Fibroblast of skin of right biceps (primary cell): ENCODE data around the gene CFAP410.

ENCODE experiments used
- DNase-seq: peaks from one replicate; pipeline ENCODE4 v3.0.0-alpha.2; 2013

The CFAP410 gene

DNA sequence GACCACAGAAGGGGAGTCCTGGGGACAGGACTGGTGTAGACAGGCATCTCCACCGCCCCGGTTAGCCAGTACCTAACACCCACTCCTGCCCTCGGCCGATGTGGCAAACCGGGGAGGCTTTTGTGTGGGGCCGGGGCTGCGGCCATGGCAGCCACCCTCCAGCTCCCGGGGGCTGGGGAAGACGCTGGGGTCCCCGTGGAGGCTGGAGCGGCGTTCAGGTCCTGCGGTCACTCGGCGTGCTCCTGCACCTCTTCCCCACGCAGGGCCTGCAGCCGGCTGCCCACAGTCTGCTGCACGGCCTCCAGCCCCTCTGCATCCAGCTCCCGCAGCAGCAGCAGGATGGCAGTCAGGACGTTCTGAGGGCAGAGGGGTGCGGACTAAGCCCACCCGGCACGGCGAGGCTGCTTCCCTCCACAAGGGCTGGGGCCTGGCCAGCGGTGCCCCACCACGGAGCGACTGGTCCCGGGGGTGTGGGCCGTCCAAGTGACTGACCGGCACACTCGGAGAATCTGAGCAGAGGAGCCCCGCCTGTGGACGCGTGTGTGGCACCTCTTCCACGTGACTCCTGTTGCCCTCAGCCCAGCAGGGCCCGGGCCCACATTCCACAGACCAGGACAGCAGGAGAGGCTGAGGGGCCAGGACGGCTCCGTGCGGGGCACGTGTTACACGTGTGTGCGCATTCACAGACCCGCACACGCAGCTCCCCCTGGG is 9.1 kb downstream of the CFAP410 start:
- no peak for DNase-seq

DNA sequence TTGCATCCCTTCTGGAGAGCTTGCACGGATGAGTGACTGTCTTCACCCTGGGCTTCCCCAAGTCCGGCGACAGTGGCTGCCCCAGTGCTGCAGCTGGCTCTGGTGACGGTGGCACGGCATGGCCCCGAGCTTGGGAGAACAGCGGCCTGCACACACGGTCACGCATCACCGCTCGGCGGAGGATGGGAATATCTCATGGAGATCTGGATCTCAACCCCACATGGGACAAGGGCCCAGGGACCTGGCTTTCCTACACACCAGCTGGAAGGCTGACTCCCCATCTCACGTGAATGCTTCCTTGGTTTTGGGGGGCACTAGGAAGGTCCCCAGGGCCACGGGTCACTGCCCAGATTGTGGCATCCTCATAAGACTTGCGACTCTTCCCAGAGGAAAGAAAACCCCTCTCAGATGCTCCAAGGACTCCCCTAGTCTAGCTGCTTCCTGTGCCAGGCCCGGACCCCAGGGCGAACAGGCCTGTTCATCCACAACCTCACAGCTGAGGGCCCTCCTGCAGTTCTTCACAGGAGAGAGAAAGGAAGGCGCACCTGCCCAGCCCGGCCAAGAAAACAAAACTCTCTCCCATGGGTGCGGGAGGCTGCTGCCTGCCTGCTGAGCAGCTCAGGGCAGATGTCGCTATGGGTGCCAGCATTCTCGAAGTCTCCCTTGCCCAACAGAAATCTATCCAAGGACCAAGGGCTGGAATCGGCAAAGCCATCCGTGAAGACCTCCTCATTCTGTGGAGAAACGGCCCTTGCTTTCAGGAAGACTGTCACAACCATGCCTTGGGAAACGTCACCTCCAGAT is 9.9 kb downstream of the CFAP410 start:
- DNase-seq = no peak

GRCh38 chr21:44328242-44328895 is 10.8 kb downstream of the CFAP410 start:
- DNase-seq = no peak

DNA sequence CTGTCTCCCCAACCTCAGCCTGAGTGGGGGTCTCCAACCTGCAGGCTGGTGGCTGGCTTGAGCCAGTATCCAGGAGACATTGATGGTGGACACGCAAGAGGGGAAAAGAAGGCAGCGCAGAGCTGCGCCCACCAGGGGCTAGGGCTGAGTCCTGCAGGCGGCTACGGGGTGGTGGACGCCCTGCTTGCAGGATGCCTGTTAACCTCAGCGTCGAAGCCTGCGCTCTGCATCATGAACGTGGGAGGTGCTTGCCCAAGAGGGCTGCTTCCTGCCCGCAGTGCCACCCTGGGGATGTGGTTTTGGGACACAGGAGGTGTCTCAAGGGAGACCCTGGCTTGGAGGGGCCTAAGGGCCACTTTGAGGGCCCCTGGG is 11.6 kb downstream of the CFAP410 start:
- no peak for DNase-seq

GRCh38 chr21:44326716-44327602 is 12.2 kb downstream of the CFAP410 start:
- no peak for DNase-seq

DNA sequence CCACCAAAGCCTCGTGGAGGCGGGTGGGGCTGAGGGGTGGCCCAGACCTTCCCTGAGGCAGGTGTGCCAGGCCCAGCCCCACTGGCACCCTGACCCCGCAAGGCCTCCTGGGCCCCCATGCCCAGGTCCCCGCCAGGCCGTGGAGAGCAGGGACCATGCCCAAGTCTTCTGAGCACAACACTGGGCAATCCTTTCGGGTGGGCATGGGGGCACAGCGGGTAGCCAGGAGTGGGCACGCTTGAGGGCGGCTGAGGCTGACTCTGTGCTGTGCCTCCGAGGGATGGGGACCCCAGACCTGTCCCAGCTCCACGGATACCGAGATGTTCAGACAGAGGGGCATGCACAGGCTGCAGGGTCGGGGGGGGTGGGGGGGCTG is 12.9 kb downstream of the CFAP410 start:
- no peak for DNase-seq

- DNase-seq = no peak
Observed at GRCh38 chr21:44325386-44326271, 13.6 kb downstream of the CFAP410 start.

GRCh38 chr21:44324854-44325107 is 14.4 kb downstream of the CFAP410 start:
- DNase-seq = no peak

DNA sequence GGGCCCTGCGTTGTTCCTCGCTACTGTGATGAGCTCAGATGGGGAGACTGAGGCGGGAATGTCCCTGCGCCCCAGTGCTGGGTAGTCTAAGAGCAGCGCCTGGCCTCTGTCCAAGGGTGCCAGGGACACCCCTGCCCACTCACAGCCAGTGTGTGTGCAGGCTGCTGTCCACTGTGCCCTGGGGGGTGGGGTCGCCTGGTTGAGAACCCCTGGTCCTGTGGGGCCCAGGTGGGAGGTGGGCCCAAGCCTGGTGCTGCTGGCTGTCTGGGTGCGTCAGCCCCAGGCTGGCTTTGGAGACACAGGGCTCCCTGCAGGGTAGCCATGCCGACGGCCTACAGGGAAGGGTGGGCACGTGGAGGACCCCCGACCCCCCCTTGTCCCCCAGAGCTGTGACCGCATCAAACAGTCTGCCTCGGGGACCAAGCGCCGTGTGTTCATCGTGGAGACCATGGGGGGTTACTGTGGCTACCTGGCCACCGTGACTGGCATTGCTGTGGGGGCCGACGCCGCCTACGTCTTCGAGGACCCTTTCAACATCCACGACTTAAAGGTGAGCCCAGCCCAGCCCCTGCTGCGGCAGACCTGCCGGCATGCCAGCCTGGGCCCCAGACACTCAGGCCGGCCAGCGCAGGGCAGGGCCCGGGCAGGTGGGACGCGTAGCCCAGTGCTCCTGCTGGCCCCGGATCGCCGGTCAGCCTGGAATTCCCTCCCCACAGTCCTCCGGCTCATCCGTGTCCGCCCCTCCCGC is 14.9 kb downstream of the CFAP410 start:
- DNase-seq = no peak

- no peak for DNase-seq
Observed at GRCh38 chr21:44323591-44323990, 15.6 kb downstream of the CFAP410 start.

- no peak for DNase-seq
Observed at GRCh38 chr21:44322621-44323325, 16.4 kb downstream of the CFAP410 start.

DNA sequence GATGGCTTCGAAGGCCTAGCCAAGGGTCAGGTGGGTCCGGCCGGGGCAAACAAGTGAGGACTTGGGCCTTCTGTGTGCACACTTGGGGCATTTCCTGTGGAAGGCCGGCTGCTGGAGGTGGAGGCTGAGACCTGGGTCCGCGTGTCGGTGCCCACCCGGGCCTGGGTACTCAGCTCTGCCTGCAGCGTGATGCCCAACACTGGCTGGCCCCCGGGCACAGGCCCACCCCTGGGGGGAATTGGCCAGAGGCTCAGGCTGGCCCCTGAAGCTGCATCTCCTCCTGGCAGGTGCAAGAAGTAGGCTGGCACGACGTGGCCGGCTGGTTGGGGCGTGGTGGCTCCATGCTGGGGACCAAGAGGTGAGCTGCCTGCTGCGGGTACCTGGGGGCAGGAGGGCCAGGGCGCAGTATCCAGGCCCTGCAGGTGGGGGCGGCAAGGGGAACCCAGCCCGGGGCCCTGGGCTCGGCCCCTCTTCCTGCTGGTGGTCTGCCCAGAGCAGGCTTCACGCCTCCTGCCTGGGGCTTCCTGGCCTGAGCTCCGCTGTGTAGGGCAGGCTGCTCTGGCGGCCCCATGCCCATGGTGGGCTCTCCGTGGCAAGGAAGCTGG is 17.2 kb downstream of the CFAP410 start:
- DNase-seq = no peak

DNA sequence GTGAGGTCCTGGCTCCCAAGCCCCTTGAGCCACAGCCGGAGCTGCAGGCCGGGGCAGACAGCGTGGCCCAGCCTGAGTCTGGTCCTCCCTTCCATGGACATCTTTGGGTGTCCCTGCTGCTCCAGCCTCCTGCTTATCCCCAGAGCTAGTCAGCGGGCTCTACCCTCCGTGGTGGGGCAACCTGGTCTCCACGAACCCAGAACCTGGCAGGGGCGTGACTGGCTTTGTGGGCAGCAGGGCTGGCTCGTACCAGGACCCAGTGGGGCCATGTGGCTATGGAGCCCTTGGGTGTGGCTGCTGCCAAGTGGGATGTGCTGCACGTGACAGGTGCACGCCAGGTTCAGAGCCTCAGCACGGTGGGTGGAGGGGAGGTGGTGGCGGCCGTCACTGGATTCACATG is 18.3 kb downstream of the CFAP410 start:
- no peak for DNase-seq

DNA sequence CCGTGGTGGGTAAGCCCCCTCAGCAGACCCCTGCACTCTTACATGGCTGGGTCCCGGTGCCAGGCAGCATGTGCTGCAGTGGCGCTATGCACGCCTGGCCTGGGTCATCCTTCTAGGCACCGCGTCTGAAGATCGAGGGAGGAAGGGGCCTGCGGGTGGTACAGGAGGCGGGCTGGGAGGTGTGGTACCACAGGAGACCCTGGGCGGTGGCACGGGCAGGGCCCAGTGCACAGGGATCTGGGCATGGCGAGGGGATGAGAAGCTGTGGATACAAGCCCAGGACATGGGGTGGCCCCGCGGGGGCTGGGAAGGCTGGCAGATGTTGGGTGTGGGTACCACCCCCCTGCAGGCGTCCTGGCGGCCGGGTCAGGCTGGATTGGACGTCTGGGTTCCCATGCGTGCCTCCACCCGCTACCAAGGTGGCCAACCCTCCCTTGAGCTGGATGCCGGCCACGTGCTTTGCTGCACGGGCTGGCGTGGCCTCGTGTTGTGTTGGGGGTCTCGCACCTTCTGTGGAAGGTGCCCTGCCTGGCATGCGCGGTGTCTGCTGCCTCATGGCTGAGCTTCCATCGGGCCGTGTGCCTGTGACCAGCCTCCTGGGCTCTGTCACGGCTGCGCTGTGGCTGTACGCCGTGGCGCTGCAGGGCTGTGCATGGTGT is 19.7 kb downstream of the CFAP410 start:
- DNase-seq = no peak

DNA sequence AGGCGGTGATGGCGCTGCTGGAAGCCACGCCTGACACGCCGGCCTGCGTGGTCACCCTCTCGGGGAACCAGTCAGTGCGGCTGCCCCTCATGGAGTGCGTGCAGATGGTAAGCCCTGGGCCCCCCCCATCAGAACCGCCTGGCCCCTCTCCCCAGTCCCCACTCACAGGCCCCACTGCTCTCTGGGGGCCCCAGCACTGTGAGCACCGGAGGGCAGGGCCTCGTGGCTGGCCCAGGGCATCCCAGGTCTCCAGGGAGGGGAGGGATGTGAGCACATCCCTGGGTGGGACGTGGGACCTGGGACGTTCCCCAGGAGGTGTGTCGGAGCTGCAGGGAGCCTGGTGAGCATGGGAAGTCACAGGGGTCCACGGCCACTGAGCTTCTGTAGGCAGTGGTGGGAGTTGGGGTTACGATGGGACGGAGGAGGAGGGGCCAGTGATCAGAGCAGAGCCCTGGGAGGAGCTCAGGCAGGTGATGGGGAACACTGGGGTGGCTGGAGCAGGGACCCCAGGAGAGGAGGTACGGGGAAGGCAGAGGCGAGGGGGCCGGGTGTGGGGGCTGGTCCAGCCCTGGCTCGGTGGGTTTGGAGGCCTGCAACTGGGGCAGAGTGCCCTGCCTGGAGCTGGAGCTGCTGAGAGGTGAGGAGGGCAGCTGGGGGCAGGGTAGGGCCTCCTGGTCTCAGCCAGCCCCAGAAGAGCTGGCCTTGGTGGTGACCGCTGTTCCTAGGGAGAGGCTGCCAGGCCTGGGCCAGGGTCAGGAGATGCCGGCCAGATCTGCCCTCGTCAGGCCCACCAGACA is 20.5 kb downstream of the CFAP410 start:
- DNase-seq = no peak

DNA sequence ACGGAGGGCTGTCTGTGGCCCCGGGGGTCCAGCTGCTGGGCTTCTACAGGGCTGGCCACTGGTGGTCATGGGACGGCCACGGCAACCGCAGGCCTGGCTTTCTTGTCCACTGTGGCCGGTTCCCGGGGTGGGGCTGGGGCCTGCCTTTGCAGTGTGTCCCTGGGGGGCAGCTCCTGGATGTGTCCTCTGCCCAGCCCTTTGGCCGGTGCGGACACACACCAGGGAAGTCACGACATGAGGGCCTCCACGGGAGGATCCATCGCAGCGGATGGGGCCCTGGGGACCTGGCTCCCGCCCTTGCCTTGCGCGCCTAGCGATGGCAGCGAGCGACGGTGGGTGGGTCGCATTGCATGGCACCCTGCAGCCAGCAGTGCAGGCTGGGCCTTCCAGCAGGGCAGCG is 21.3 kb downstream of the CFAP410 start:
- no peak for DNase-seq

GRCh38 chr21:44317241-44317782 is 21.9 kb downstream of the CFAP410 start:
- no peak for DNase-seq

DNA sequence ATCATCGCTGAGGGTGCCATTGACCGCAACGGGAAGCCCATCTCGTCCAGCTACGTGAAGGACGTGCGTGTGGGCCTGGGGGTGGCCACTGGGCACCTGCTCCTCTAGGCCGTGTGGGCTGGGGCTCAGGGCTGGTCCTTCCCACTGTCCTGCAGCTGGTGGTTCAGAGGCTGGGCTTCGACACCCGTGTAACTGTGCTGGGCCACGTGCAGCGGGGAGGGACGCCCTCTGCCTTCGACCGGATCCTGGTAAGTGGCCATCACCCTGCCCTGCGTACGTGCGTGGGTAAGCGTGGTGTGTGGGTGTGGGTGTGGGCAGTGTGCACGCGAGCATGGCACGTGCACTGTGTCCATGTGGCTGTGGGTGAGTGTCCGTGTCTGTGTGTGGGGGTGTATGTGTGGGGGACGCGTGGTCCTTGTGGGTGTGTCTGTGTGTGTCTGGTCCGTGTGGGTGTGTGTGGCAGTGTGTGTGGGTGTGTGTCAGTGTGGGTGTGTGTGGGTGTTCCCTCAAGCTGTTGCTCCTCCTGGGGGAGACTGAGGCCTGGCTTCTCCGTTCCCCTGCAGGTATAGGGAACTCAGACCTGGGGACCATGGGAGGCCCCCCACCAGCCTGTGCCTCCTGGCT is 22.8 kb downstream of the CFAP410 start:
- DNase-seq = no peak
